MM.1S (cell line): Measurements from ENCODE around the gene PPP1R16B.

Source experiments
- CTCF ChIP-seq: fragments of 300-600 bp; sonication (generic); IDR thresholded peaks from 2 replicates; pipeline ENCODE4 v1.5.1; 2016; ENCODE audit warnings: antibody characterized with exemption, low read length, mixed read lengths
- EZH2 ChIP-seq: fragments of 300-600 bp; sonication (generic); optimal IDR thresholded peaks from 2 replicates; pipeline ENCODE3; 2017; ENCODE audit warnings: low read depth, mild to moderate bottlenecking, antibody characterized with exemption, low read length, mixed read lengths
- EZH2phosphoT487 ChIP-seq: fragments of 300-600 bp; sonication (generic); IDR thresholded peaks from 2 replicates; pipeline ENCODE4 v1.6.1; 2018; ENCODE audit warnings: antibody characterized with exemption, low read length

GRCh38 chr20:38957915-38958485 lies 152.5 kb downstream of the PPP1R16B start:
- no peak for TF ChIP-seq CTCF
- TF ChIP-seq EZH2phosphoT487, result no peak
- no peak for TF ChIP-seq EZH2
